Measurements from ENCODE around the gene KCNJ18. TPM values are rescaled to one million over a fixed set of nuclear protein-coding genes. Genes with fewer than 3 reads are reported as not detected.
A peak's percentile ranks its signal among the peaks of the same experiment; 100 is the strongest.
"Not testable (repeated sequence)": the region's sequence is repeated elsewhere in the genome, so short reads cannot be mapped to it uniquely, and the experiment has no call there.

Gene KCNJ18
- total RNA-seq, 3 donors from 2014 or later: not detected

- intact Hi-C loops (cut with DNase I, micrococcal nuclease); H3K9me3 ChIP-seq; H3K4me3 ChIP-seq; H3K36me3 ChIP-seq (ENCODE audit: low read depth); ATAC-seq; DNase-seq; H3K4me1 ChIP-seq (ENCODE audit: low read depth): not testable (repeated sequence)
Observed at GRCh38 chr17:21722268-21722667, 29.9 kb downstream of the KCNJ18 start.

- intact Hi-C loops (cut with DNase I, micrococcal nuclease); DNase-seq; H3K9me3 ChIP-seq; H3K4me1 ChIP-seq (ENCODE audit: low read depth); H3K36me3 ChIP-seq (ENCODE audit: low read depth); H3K4me3 ChIP-seq; ATAC-seq: not testable (repeated sequence)
Observed at GRCh38 chr17:21724216-21725006, 32.1 kb downstream of the KCNJ18 start.

- H3K4me1 ChIP-seq (ENCODE audit: low read depth); H3K4me3 ChIP-seq; ATAC-seq; intact Hi-C loops (cut with DNase I, micrococcal nuclease); H3K36me3 ChIP-seq (ENCODE audit: low read depth); DNase-seq; H3K9me3 ChIP-seq: not testable (repeated sequence)
Observed at GRCh38 chr17:21731076-21731475, 38.8 kb downstream of the KCNJ18 start.

GRCh38 chr17:21733931-21734330 lies 41.6 kb downstream of the KCNJ18 start:
- ATAC-seq; H3K4me1 ChIP-seq (ENCODE audit: low read depth); DNase-seq; H3K4me3 ChIP-seq; H3K36me3 ChIP-seq (ENCODE audit: low read depth); intact Hi-C loops (cut with DNase I, micrococcal nuclease); H3K9me3 ChIP-seq: not testable (repeated sequence)

GRCh38 chr17:21735814-21736213 lies 43.5 kb downstream of the KCNJ18 start:
- H3K4me1 ChIP-seq (ENCODE audit: low read depth); H3K36me3 ChIP-seq (ENCODE audit: low read depth); DNase-seq; H3K9me3 ChIP-seq; H3K4me3 ChIP-seq; intact Hi-C loops (cut with DNase I, micrococcal nuclease): not testable (repeated sequence)
- ATAC-seq: peak; percentile 29

- H3K4me1 ChIP-seq (ENCODE audit: low read depth); ATAC-seq; intact Hi-C loops (cut with DNase I, micrococcal nuclease); H3K4me3 ChIP-seq; H3K36me3 ChIP-seq (ENCODE audit: low read depth); DNase-seq; H3K9me3 ChIP-seq: not testable (repeated sequence)
Observed at GRCh38 chr17:21737015-21737580, 44.8 kb downstream of the KCNJ18 start.

- H3K9me3 ChIP-seq; ATAC-seq; H3K4me3 ChIP-seq; H3K4me1 ChIP-seq (ENCODE audit: low read depth); DNase-seq; intact Hi-C loops (cut with DNase I, micrococcal nuclease); H3K36me3 ChIP-seq (ENCODE audit: low read depth): not testable (repeated sequence)
Observed at GRCh38 chr17:21738241-21738640, 45.9 kb downstream of the KCNJ18 start.

- H3K4me3 ChIP-seq; H3K9me3 ChIP-seq; ATAC-seq; H3K36me3 ChIP-seq (ENCODE audit: low read depth); intact Hi-C loops (cut with DNase I, micrococcal nuclease); DNase-seq; H3K4me1 ChIP-seq (ENCODE audit: low read depth): not testable (repeated sequence)
Observed at GRCh38 chr17:21738877-21739474, 46.7 kb downstream of the KCNJ18 start.

- H3K4me1 ChIP-seq (ENCODE audit: low read depth); H3K9me3 ChIP-seq; H3K36me3 ChIP-seq (ENCODE audit: low read depth); DNase-seq; H3K4me3 ChIP-seq; ATAC-seq; intact Hi-C loops (cut with DNase I, micrococcal nuclease): not testable (repeated sequence)
Observed at GRCh38 chr17:21739485-21739884, 47.2 kb downstream of the KCNJ18 start.

- H3K9me3 ChIP-seq; H3K4me3 ChIP-seq; ATAC-seq; H3K36me3 ChIP-seq (ENCODE audit: low read depth); DNase-seq; intact Hi-C loops (cut with DNase I, micrococcal nuclease); H3K4me1 ChIP-seq (ENCODE audit: low read depth): not testable (repeated sequence)
Observed at GRCh38 chr17:21740836-21741235, 48.5 kb downstream of the KCNJ18 start.

- intact Hi-C loops (cut with DNase I, micrococcal nuclease); H3K4me3 ChIP-seq; ATAC-seq; H3K36me3 ChIP-seq (ENCODE audit: low read depth); H3K9me3 ChIP-seq; DNase-seq; H3K4me1 ChIP-seq (ENCODE audit: low read depth): not testable (repeated sequence)
Observed at GRCh38 chr17:21741520-21741919, 49.2 kb downstream of the KCNJ18 start.

Measured in mucosa of descending colon (tissue), 3 donors.